Type B pancreatic cell (in vitro differentiated cells): ENCODE measurements around the gene SMYD3. TPM values are rescaled to one million over a fixed set of nuclear protein-coding genes. Genes with fewer than 3 reads are reported as not detected.

Experiments used
- DNase-seq: peaks from one replicate; pipeline ENCODE4 v3.0.0; 2021; ENCODE audit warnings: mixed read lengths; ENCODE audit not compliant: unreplicated experiment; ENCODE audit errors: extremely low spot score
- H3K27ac Mint-ChIP-seq: 2 replicates; pipeline ENCODE4 v1.8.0; 2021; ENCODE audit warnings: mild to moderate bottlenecking, mixed read lengths
- H3K27me3 Mint-ChIP-seq: 2 replicates; pipeline ENCODE4 v1.8.0; 2021; ENCODE audit warnings: mixed read lengths
- H3K36me3 Mint-ChIP-seq: 2 replicates; pipeline ENCODE4 v1.8.0; 2021; ENCODE audit warnings: mixed read lengths
- H3K4me1 Mint-ChIP-seq: one replicate; pipeline ENCODE4 v1.8.0; 2021; ENCODE audit warnings: mixed read lengths; ENCODE audit not compliant: unreplicated experiment
- H3K4me3 Mint-ChIP-seq: 2 replicates; pipeline ENCODE4 v1.8.0; 2021; ENCODE audit warnings: mild to moderate bottlenecking, mixed read lengths
- H3K9me3 Mint-ChIP-seq: 2 replicates; pipeline ENCODE4 v1.8.0; 2021; ENCODE audit warnings: mixed read lengths
- CTCF ChIP-seq: fragments of 200-600 bp; sonication (generic); conservative IDR thresholded peaks from 2 replicates; pipeline ENCODE4 v1.5.0; 2021; ENCODE audit warnings: antibody characterized with exemption, mild to moderate bottlenecking
- total RNA-seq: library from RNA; stranded (reverse); gene quantifications from 2 replicates; pipeline ENCODE4 v1.2.1, GENCODE V29; 2021; ENCODE audit warnings: low replicate concordance

SMYD3 gene
- total RNA-seq, 1 donor from 2014 or later: 19.4 TPM

DNA sequence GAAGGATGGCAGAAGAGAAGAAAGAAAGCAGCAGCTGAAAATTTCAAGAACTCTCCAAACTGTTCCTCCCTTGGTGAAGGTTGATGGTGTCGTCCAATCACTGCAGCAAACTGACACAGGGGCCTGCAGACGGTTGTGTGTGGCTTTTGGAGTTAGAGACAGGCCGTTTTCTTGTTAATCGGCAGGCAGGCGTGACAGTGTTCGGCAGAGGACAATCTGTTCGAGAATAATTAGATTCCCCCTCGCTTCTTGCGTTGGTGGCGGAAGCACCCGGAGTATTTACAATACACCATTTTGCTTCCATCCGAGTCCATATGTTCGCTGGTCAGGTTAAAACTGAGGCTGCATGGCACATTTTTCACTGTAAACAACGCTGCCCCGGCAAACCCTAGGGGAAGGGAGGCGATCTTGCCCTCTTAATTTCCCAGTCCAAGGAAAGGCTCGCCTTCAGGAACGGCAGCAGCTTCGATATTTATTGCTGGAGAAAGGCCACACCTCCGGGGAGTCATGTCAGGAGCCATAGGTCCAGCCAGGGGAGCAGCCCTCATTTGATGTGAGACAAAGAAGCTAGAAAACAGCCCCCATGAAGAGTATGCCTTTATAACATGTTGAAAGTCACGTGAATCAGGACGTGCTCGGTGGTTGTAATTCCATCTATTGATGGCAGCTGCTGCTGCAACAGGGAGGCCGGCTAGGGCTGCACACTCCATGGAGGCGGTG lies 360.1 kb downstream of the SMYD3 start:
- H3K4me3 Mint-ChIP-seq: no peak overlapping the region
- no peaks in the 10 kb centered on the region for H3K27me3 Mint-ChIP-seq
- H3K4me1 Mint-ChIP-seq: no peaks in the 10 kb centered on the region

GRCh38 chr1:246145900-246146299 lies 361.2 kb downstream of the SMYD3 start:
- no peaks in the 10 kb centered on the region for H3K4me1 Mint-ChIP-seq
- no peaks in the 10 kb centered on the region for H3K27me3 Mint-ChIP-seq
- no peak overlapping the region for H3K4me3 Mint-ChIP-seq
- H3K36me3 Mint-ChIP-seq: no peaks in the 10 kb centered on the region
- no peak for DNase-seq
- no peak overlapping the region for H3K27ac Mint-ChIP-seq
- H3K9me3 Mint-ChIP-seq: no peaks in the 10 kb centered on the region
- no peak for TF ChIP-seq CTCF

More for the DNA sequence above, 360.1 kb downstream of the SMYD3 start:
- DNase-seq: no peak
- Mint-ChIP-seq H3K36me3 (no peaks in the 10 kb centered on the region), H3K9me3 (no peaks in the 10 kb centered on the region), H3K27ac (no peak overlapping the region)
- no peak for TF ChIP-seq CTCF

- Mint-ChIP-seq H3K27me3 (no peaks in the 10 kb centered on the region), H3K4me1 (no peaks in the 10 kb centered on the region), H3K9me3 (peaks cover 2% of the 10 kb centered on the region)
These were observed 362.1 kb downstream of the SMYD3 start for GRCh38 chr1:246144931-246145330.

GRCh38 chr1:246142320-246142893 lies 364.7 kb downstream of the SMYD3 start:
- H3K36me3 Mint-ChIP-seq: no peaks in the 10 kb centered on the region
- H3K9me3 Mint-ChIP-seq: peaks cover 6% of the 10 kb centered on the region
- H3K4me1 Mint-ChIP-seq: no peaks in the 10 kb centered on the region
- no peaks in the 10 kb centered on the region for H3K27me3 Mint-ChIP-seq
- H3K27ac Mint-ChIP-seq: no peak overlapping the region
- TF ChIP-seq CTCF: no peak
- no peak for DNase-seq
- H3K4me3 Mint-ChIP-seq: no peak overlapping the region

More at GRCh38 chr1:246144931-246145330, 362.1 kb downstream of the SMYD3 start:
- no peak for DNase-seq
- TF ChIP-seq CTCF: no peak
- no peak overlapping the region for H3K27ac Mint-ChIP-seq
- H3K36me3 Mint-ChIP-seq: no peaks in the 10 kb centered on the region
- H3K4me3 Mint-ChIP-seq: no peak overlapping the region

- Mint-ChIP-seq H3K4me1 (no peaks in the 10 kb centered on the region), H3K27ac (no peak overlapping the region), H3K27me3 (no peaks in the 10 kb centered on the region), H3K9me3 (peaks cover 6% of the 10 kb centered on the region), H3K36me3 (no peaks in the 10 kb centered on the region), H3K4me3 (no peak overlapping the region)
- DNase-seq: no peak
- no peak for TF ChIP-seq CTCF
These were observed 365.8 kb downstream of the SMYD3 start for GRCh38 chr1:246141306-246141705.
